Stimulated activated CD8-positive, alpha-beta memory T cell treated with anti-CD3 and anti-CD28 coated beads, Interleukin-2, amount 100 ng/mL, for 1 hour (primary cell): ENCODE data around the gene TNPO2.

Experiments used
- DNase-seq, 2 donors: peaks; one replicate each; pipeline ENCODE4 v3.0.0-alpha.2; 2020; ENCODE audit warnings: low read depth in 2 of 2

TNPO2 gene

GRCh38 chr19:12723641-12724426 lies at the start of gene TNPO2:
Gene TNPO2 (minus strand): TSS chr19:12723932. CDS start chr19:12720977, 2,955 bp downstream.
- peak; percentile 29 to 36 for DNase-seq

- no peak for DNase-seq
Measured at GRCh38 chr19:12772323-12772722, 48.6 kb upstream of the TNPO2 start.

- no peak for DNase-seq
Measured at GRCh38 chr19:12770922-12771321, 47.2 kb upstream of the TNPO2 start.

GRCh38 chr19:12769689-12770088 lies 46.0 kb upstream of the TNPO2 start:
- DNase-seq = no peak

GRCh38 chr19:12767666-12768065 lies 43.9 kb upstream of the TNPO2 start:
- no peak for DNase-seq

- no peak for DNase-seq
Measured at GRCh38 chr19:12767150-12767549, 43.4 kb upstream of the TNPO2 start.

- DNase-seq = peak; percentile 43 to 68
Measured at GRCh38 chr19:12766051-12766521, 42.4 kb upstream of the TNPO2 start.

- no peak for DNase-seq
Measured at GRCh38 chr19:12764698-12765097, 41.0 kb upstream of the TNPO2 start.

- DNase-seq = no peak
Measured at GRCh38 chr19:12763100-12763499, 39.4 kb upstream of the TNPO2 start.

GRCh38 chr19:12759686-12760085 lies 36.0 kb upstream of the TNPO2 start:
- DNase-seq = no peak

- DNase-seq = peak in 1 of 2 donors; percentile 37
Measured at GRCh38 chr19:12757544-12758274, 34.0 kb upstream of the TNPO2 start.

- no peak for DNase-seq
Measured at GRCh38 chr19:12756150-12756883, 32.6 kb upstream of the TNPO2 start.

GRCh38 chr19:12754465-12755196 lies 30.9 kb upstream of the TNPO2 start:
- no peak for DNase-seq

GRCh38 chr19:12752056-12752781 lies 28.5 kb upstream of the TNPO2 start:
- no peak for DNase-seq

GRCh38 chr19:12751635-12752034 lies 27.9 kb upstream of the TNPO2 start, which contains the start of gene BEST2:
Gene BEST2 (plus strand): TSS chr19:12751791. CDS start chr19:12752593, 802 bp downstream.
- no peak for DNase-seq

GRCh38 chr19:12750851-12751250 lies 27.1 kb upstream of the TNPO2 start:
- no peak for DNase-seq

- no peak for DNase-seq
Measured at GRCh38 chr19:12749938-12750521, 26.3 kb upstream of the TNPO2 start.

- no peak for DNase-seq
Measured at GRCh38 chr19:12748489-12748888, 24.8 kb upstream of the TNPO2 start.

- no peak for DNase-seq
Measured at GRCh38 chr19:12745166-12745897, 21.6 kb upstream of the TNPO2 start.
